ENCODE measurements around the gene RSRC1. TPM values are rescaled to one million over a fixed set of nuclear protein-coding genes. Genes with fewer than 3 reads are reported as not detected.
"Not testable (repeated sequence)": the region's sequence is repeated elsewhere in the genome, so short reads cannot be mapped to it uniquely, and the experiment has no call there.

The RSRC1 gene
- total RNA-seq, 3 donors from 2014 or later: 31.6 to 32.4 (median 32.1) TPM

GRCh38 chr3:158506456-158506855, 396.6 kb downstream of the RSRC1 start:
- H3K4me3 Mint-ChIP-seq: no peak overlapping the region
- H3K9me3 Mint-ChIP-seq: peaks cover 15% of the 10 kb centered on the region
- no peaks in the 10 kb centered on the region for H3K4me1 Mint-ChIP-seq (ENCODE audit: low read depth)
- peaks cover 12% of the 10 kb centered on the region for H3K36me3 Mint-ChIP-seq (ENCODE audit: insufficient read depth)
- no peaks in the 10 kb centered on the region for H3K27me3 Mint-ChIP-seq (ENCODE audit: low read depth)
- DNase-seq (no peak), ATAC-seq (no peak)

- no peaks in the 10 kb centered on the region for H3K27me3 Mint-ChIP-seq (ENCODE audit: low read depth)
- H3K36me3 Mint-ChIP-seq (ENCODE audit: insufficient read depth): peaks cover 12% of the 10 kb centered on the region
- no peak for DNase-seq
- H3K9me3 Mint-ChIP-seq: peaks cover 15% of the 10 kb centered on the region
- no peak overlapping the region for H3K4me3 Mint-ChIP-seq
- no peaks in the 10 kb centered on the region for H3K4me1 Mint-ChIP-seq (ENCODE audit: low read depth)
- no peak for ATAC-seq
Observed at GRCh38 chr3:158508481-158508880, 398.6 kb downstream of the RSRC1 start.

DNA sequence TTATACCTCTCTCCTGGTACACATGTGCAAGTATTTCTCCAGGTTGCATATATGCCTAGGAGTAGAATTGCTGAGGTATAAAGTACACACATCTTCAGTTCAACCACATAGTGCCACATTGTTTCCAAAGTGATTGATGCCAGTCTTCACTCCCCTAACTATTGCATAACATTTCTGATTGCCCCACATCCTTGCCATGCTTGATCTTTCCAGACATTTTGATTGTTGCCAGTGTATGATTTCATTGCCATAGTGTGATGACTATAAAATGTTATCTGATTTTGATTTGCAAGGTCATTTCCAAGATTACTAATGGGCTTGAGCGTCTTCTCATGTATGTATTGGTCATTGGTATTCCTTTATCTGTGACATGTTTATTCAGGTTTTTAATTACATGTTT, 400.0 kb downstream of the RSRC1 start:
- DNase-seq (no peak), ATAC-seq (no peak)
- H3K36me3 Mint-ChIP-seq (ENCODE audit: insufficient read depth): peaks cover 12% of the 10 kb centered on the region
- peaks cover 20% of the 10 kb centered on the region for H3K9me3 Mint-ChIP-seq
- no peaks in the 10 kb centered on the region for H3K27me3 Mint-ChIP-seq (ENCODE audit: low read depth)
- no peaks in the 10 kb centered on the region for H3K4me1 Mint-ChIP-seq (ENCODE audit: low read depth)
- no peak overlapping the region for H3K4me3 Mint-ChIP-seq

GRCh38 chr3:158516729-158517128, 406.8 kb downstream of the RSRC1 start:
- not testable (repeated sequence) for ATAC-seq; H3K4me1 Mint-ChIP-seq (ENCODE audit: low read depth); H3K9me3 Mint-ChIP-seq; H3K27me3 Mint-ChIP-seq (ENCODE audit: low read depth); DNase-seq; H3K4me3 Mint-ChIP-seq; H3K36me3 Mint-ChIP-seq (ENCODE audit: insufficient read depth)

DNA sequence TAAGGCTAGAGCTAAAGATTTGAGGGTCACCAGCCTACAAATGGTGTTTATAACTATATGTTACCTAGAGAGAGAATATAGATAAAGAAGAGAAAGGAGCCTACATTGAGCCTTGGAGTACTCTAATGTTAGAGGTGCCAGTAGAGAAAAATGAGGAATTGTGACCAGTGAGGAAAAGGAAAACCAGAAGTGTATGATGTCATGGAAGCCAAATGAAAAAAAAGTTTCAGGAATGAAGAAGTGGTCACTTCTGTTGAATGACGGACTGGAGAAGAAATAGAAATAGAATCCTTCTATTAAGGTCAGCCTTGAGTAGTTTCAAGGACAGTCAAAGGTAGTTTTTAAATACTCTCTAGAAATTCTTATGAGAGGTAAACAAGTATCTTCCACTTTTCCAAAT, 409.9 kb downstream of the RSRC1 start:
- ATAC-seq (no peak), DNase-seq (no peak)
- Mint-ChIP-seq H3K4me3 (no peak overlapping the region), H3K4me1 (ENCODE audit: low read depth) (no peaks in the 10 kb centered on the region), H3K36me3 (ENCODE audit: insufficient read depth) (peaks cover 6% of the 10 kb centered on the region), H3K9me3 (no peaks in the 10 kb centered on the region), H3K27me3 (ENCODE audit: low read depth) (no peaks in the 10 kb centered on the region)

GRCh38 chr3:158520433-158520832, 410.5 kb downstream of the RSRC1 start:
- no peaks in the 10 kb centered on the region for H3K4me1 Mint-ChIP-seq (ENCODE audit: low read depth)
- H3K4me3 Mint-ChIP-seq: no peak overlapping the region
- peaks cover 6% of the 10 kb centered on the region for H3K36me3 Mint-ChIP-seq (ENCODE audit: insufficient read depth)
- ATAC-seq: no peak
- no peaks in the 10 kb centered on the region for H3K9me3 Mint-ChIP-seq
- H3K27me3 Mint-ChIP-seq (ENCODE audit: low read depth): no peaks in the 10 kb centered on the region
- DNase-seq: no peak

DNA sequence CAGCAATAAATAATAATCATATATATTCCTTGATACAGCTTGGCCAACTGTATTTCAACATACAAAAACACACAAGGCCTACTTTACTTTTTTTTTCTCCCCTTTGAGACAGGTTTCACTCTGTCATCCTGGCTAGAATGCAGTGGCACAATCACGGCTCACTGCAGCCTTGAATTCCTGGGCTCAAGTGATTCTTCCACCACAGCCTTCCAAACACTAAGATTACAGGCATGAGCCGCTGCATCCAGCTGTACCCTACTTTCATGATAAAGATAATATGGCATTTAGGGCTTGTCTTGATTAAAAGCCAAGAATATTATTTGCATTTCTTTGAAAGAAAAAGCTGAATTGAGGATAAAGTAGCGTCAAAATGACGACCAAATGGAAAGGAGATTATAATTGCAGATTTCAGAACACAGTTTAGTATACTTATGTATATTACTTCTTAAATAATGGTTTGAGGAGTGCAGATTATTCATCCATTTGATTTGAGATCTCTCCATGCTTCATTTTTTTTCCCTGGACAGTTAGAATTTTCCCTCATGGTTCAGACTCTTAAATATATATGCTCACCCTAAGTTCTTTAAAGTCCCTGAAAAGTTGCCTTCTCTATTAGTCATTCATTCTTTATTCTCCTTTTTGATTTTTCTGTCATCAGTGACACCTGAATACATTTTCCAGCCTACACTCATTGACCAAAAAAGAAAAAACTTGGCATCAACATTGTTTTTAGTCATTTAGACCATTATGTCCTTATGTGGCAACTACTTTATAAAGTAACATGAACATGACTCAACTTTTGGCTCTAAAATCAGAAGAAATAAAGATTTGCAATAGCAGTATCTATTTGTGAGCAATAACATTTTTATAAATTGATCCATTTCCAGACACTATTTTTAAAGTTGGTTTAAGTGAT, 412.6 kb downstream of the RSRC1 start:
- DNase-seq (no peak), ATAC-seq (no peak)
- no peaks in the 10 kb centered on the region for H3K4me1 Mint-ChIP-seq (ENCODE audit: low read depth)
- no peak overlapping the region for H3K4me3 Mint-ChIP-seq
- no peaks in the 10 kb centered on the region for H3K27me3 Mint-ChIP-seq (ENCODE audit: low read depth)
- H3K36me3 Mint-ChIP-seq (ENCODE audit: insufficient read depth): peaks cover 3% of the 10 kb centered on the region
- no peaks in the 10 kb centered on the region for H3K9me3 Mint-ChIP-seq

DNA sequence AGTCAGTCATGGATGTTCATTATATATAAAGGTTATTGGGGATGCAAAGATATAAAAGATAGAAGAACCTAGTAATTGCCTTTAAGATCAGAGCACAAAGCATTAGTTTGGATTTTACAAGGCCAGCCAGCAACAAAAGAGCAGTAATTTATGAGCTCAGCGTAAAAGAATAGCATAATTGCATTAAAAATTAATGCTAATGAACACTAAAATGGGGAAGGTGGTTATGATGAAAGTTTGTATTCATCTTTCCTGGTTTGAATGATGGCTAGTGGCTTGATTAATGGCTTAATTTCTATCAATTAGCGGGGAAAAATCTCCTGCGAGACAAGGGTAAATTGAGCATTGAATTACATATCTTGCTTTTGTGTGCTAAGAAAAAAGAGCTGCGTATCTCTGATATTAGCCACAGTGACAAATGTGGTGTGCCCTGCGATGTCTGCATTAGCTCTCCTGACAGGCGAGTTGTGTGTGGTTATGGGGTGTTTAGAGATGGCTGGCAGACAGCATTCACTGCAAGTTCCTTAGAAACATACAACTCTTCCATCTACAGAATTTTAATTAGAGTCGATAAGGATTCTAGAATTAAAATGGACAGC, 418.3 kb downstream of the RSRC1 start:
- Mint-ChIP-seq H3K4me1 (ENCODE audit: low read depth) (no peaks in the 10 kb centered on the region), H3K36me3 (ENCODE audit: insufficient read depth) (no peaks in the 10 kb centered on the region), H3K9me3 (no peaks in the 10 kb centered on the region), H3K4me3 (no peak overlapping the region), H3K27me3 (ENCODE audit: low read depth) (no peaks in the 10 kb centered on the region)
- DNase-seq: no peak
- no peak for ATAC-seq

- no peak for DNase-seq
- ATAC-seq: no peak
- Mint-ChIP-seq H3K4me3 (no peak overlapping the region), H3K27me3 (ENCODE audit: low read depth) (no peaks in the 10 kb centered on the region), H3K36me3 (ENCODE audit: insufficient read depth) (no peaks in the 10 kb centered on the region), H3K9me3 (no peaks in the 10 kb centered on the region), H3K4me1 (ENCODE audit: low read depth) (no peaks in the 10 kb centered on the region)
Observed at GRCh38 chr3:158531334-158531733, 421.4 kb downstream of the RSRC1 start.

GRCh38 chr3:158532099-158532734, 422.3 kb downstream of the RSRC1 start:
- no peaks in the 10 kb centered on the region for H3K36me3 Mint-ChIP-seq (ENCODE audit: insufficient read depth)

GRCh38 chr3:158535918-158536317, 426.0 kb downstream of the RSRC1 start:
- H3K36me3 Mint-ChIP-seq (ENCODE audit: insufficient read depth): peaks cover 2% of the 10 kb centered on the region
- no peaks in the 10 kb centered on the region for H3K9me3 Mint-ChIP-seq
- H3K4me1 Mint-ChIP-seq (ENCODE audit: low read depth): no peaks in the 10 kb centered on the region
- H3K27me3 Mint-ChIP-seq (ENCODE audit: low read depth): no peaks in the 10 kb centered on the region
- no peak for ATAC-seq
- no peak overlapping the region for H3K4me3 Mint-ChIP-seq
- no peak for DNase-seq

More at GRCh38 chr3:158532099-158532734, 422.3 kb downstream of the RSRC1 start:
- Mint-ChIP-seq H3K4me3 (no peak overlapping the region), H3K27me3 (ENCODE audit: low read depth) (no peaks in the 10 kb centered on the region), H3K4me1 (ENCODE audit: low read depth) (no peaks in the 10 kb centered on the region), H3K9me3 (no peaks in the 10 kb centered on the region)
- ATAC-seq: no peak
- no peak for DNase-seq

- ATAC-seq (peak; percentile 41 to 53), DNase-seq (peak; percentile 7)
- Mint-ChIP-seq H3K36me3 (ENCODE audit: insufficient read depth) (peaks cover 8% of the 10 kb centered on the region), H3K9me3 (no peaks in the 10 kb centered on the region), H3K27me3 (ENCODE audit: low read depth) (no peaks in the 10 kb centered on the region), H3K4me3 (no peak overlapping the region), H3K4me1 (ENCODE audit: low read depth) (no peaks in the 10 kb centered on the region)
Observed at GRCh38 chr3:158539414-158540014, 429.6 kb downstream of the RSRC1 start.

- Mint-ChIP-seq H3K36me3 (ENCODE audit: insufficient read depth) (peaks cover 8% of the 10 kb centered on the region), H3K27me3 (ENCODE audit: low read depth) (no peaks in the 10 kb centered on the region), H3K4me3 (no peak overlapping the region), H3K9me3 (no peaks in the 10 kb centered on the region), H3K4me1 (ENCODE audit: low read depth) (no peaks in the 10 kb centered on the region)
- DNase-seq (no peak), ATAC-seq (no peak)
Observed at GRCh38 chr3:158540066-158540465, 430.2 kb downstream of the RSRC1 start.

- H3K36me3 Mint-ChIP-seq (ENCODE audit: insufficient read depth): peaks cover 20% of the 10 kb centered on the region
- ATAC-seq: no peak
- H3K4me1 Mint-ChIP-seq (ENCODE audit: low read depth): no peaks in the 10 kb centered on the region
Observed at GRCh38 chr3:158548691-158549090, 438.8 kb downstream of the RSRC1 start.

More at GRCh38 chr3:158548691-158549090, 438.8 kb downstream of the RSRC1 start:
- Mint-ChIP-seq H3K9me3 (no peaks in the 10 kb centered on the region), H3K4me3 (no peak overlapping the region), H3K27me3 (ENCODE audit: low read depth) (no peaks in the 10 kb centered on the region)
- no peak for DNase-seq

All from activated T-cell treated with anti-CD3 and anti-CD28 coated beads, Interleukin-2, amount 50 U/mL, for 4 hours (primary cell).